CD14-positive monocyte (primary cell): Measurements from ENCODE around the gene GULP1. TPM values are rescaled to one million over a fixed set of nuclear protein-coding genes. Genes with fewer than 3 reads are reported as not detected.

Experiments
- DNase-seq, 3 donors: peaks; one replicate each; pipeline ENCODE4 v3.0.0-alpha.2; 2011 to 2022
- H2AFZ ChIP-seq: 2 replicates; pipeline ENCODE4 v1.6.0; 2012; ENCODE audit warnings: mild to moderate bottlenecking, low read depth, low read length, inconsistent platforms; ENCODE audit not compliant: insufficient read depth, poor library complexity, severe bottlenecking
- H3K27ac ChIP-seq, 2 donors: 1 replicate in 1 of 2; 2 replicates in 1 of 2; pipeline ENCODE4 v1.5.1; 2012 to 2013; ENCODE audit warnings: low read length in 2 of 2, control low read depth in 1 of 2, inconsistent platforms in 1 of 2, low read depth in 1 of 2, mild to moderate bottlenecking in 1 of 2
- H3K27me3 ChIP-seq, 2 donors: one replicate each; pipeline versions ENCODE4 v1.6.0 to v1.6.1; 2011 to 2013; ENCODE audit warnings: low read length in 2 of 2; ENCODE audit not compliant: control insufficient read depth in 2 of 2, insufficient read depth in 2 of 2
- H3K36me3 ChIP-seq, 2 donors: replicated peaks in 1 of 2; 1 replicate in 1 of 2; 2 replicates in 1 of 2; pipeline versions ENCODE4 v1.5.1 to v1.6.1; 2012 to 2013; ENCODE audit warnings: low read length in 2 of 2, control low read depth in 1 of 2, inconsistent platforms in 1 of 2, mild to moderate bottlenecking in 1 of 2; ENCODE audit not compliant: insufficient read depth in 2 of 2, control insufficient read depth in 1 of 2
- H3K4me1 ChIP-seq, 2 donors: 1 replicate in 1 of 2; 2 replicates in 1 of 2; pipeline versions ENCODE4 v1.5.1 to v1.6.1; 2012 to 2013; ENCODE audit warnings: low read length in 2 of 2, control low read depth in 1 of 2, inconsistent platforms in 1 of 2, mild to moderate bottlenecking in 1 of 2, moderate library complexity in 1 of 2; ENCODE audit not compliant: insufficient read depth in 2 of 2, control insufficient read depth in 1 of 2
- H3K4me2 ChIP-seq: replicated peaks from 2 replicates; pipeline ENCODE3; 2012; ENCODE audit warnings: low read length, moderate library complexity, mild to moderate bottlenecking; ENCODE audit not compliant: poor library complexity, severe bottlenecking; ENCODE audit errors: extremely low read depth
- H3K4me3 ChIP-seq, 3 experiments: fragments of 200-600 bp in 1 of 3; sonication (generic) in 1 of 3; replicated peaks in 1 of 3; 1 replicate in 2 of 3; 2 replicates in 1 of 3; pipeline ENCODE4 v1.5.1; 2011 to 2013; ENCODE audit warnings: low read length in 3 of 3, mild to moderate bottlenecking in 3 of 3, control low read depth in 2 of 3, low read depth in 2 of 3, inconsistent platforms in 1 of 3, moderate library complexity in 1 of 3
- H3K79me2 ChIP-seq: 2 replicates; pipeline ENCODE4 v1.6.0; 2012; ENCODE audit warnings: mild to moderate bottlenecking, control low read depth, inconsistent platforms, low read length, moderate library complexity; ENCODE audit not compliant: insufficient read depth
- H3K9ac ChIP-seq: 2 replicates; pipeline ENCODE4 v1.6.0; 2017; ENCODE audit warnings: low read length, mild to moderate bottlenecking; ENCODE audit not compliant: insufficient read depth, poor library complexity, severe bottlenecking
- H3K9me3 ChIP-seq, 2 donors: replicated peaks in 1 of 2; 1 replicate in 1 of 2; 2 replicates in 1 of 2; pipeline versions ENCODE4 v1.5.1 to v1.6.1; 2012 to 2013; ENCODE audit warnings: low read length in 2 of 2, control low read depth in 1 of 2; ENCODE audit not compliant: control insufficient read depth in 1 of 2, insufficient read depth in 1 of 2
- H4K20me1 ChIP-seq: 2 replicates; pipeline ENCODE4 v1.6.0; 2012; ENCODE audit warnings: mild to moderate bottlenecking, low read length, control low read depth, moderate library complexity; ENCODE audit not compliant: insufficient read depth
- H3K27ac Mint-ChIP-seq, 7 donors: one replicate each; pipeline ENCODE4 v1.8.0; 2020; ENCODE audit warnings: mild to moderate bottlenecking in 7 of 7, mixed read lengths in 7 of 7, moderate library complexity in 6 of 7, inconsistent platforms in 2 of 7
- H3K27me3 Mint-ChIP-seq, 3 donors: one replicate each; pipeline ENCODE4 v1.8.0; 2021 to 2022; ENCODE audit warnings: low read depth in 3 of 3, mild to moderate bottlenecking in 3 of 3, mixed read lengths in 3 of 3, moderate library complexity in 3 of 3, inconsistent platforms in 1 of 3
- H3K36me3 Mint-ChIP-seq, 2 donors: one replicate each; pipeline ENCODE4 v1.8.0; 2020; ENCODE audit warnings: mixed read lengths in 2 of 2, inconsistent platforms in 1 of 2, mild to moderate bottlenecking in 1 of 2
- H3K4me1 Mint-ChIP-seq: one replicate; pipeline ENCODE4 v1.8.0; 2020; ENCODE audit warnings: mild to moderate bottlenecking, mixed read lengths
- H3K4me3 Mint-ChIP-seq, 2 donors: one replicate each; pipeline ENCODE4 v1.8.0; 2020; ENCODE audit warnings: mild to moderate bottlenecking in 2 of 2, mixed read lengths in 2 of 2, moderate library complexity in 1 of 2
- H3K9me3 Mint-ChIP-seq, 7 donors: one replicate each; pipeline ENCODE4 v1.8.0; 2020 to 2022; ENCODE audit warnings: mixed read lengths in 7 of 7, mild to moderate bottlenecking in 6 of 7, moderate library complexity in 6 of 7, inconsistent platforms in 2 of 7
- CTCF ChIP-seq: fragments of 200-600 bp; IDR thresholded peaks from one replicate; pipeline ENCODE4 v1.8.0; 2022; ENCODE audit warnings: antibody characterized with exemption, mild to moderate bottlenecking
- WGBS: methylation state at CpG from one replicate; pipeline ENCODE4 v1.1.5; 2013; ENCODE audit warnings: missing lambda C conversion rate; ENCODE audit not compliant: insufficient coverage; 5-methylcytosine and 5-hydroxymethylcytosine counted together
- intact Hi-C, 2 donors: fragments of 100-400 bp; cut with micrococcal nuclease; formaldehyde crosslinking; loops; one replicate each; pipeline versions ENCODE4 v1.15.0 to v1.15.1; 2023
- polyA plus RNA-seq, 3 donors: library from polyadenylated mRNA; depleted of rRNA in 1 of 3; unstranded in 2 of 3; stranded (reverse) in 1 of 3; fragments of 300-500 nt in 2 of 3; fragments of >200 nt in 1 of 3; fragmentation: Illumina TruSeq in 2 of 3; gene quantifications; 1 replicate in 2 of 3; 2 replicates in 1 of 3; pipeline ENCODE4 v1.2.3, GENCODE V29; 2012 to 2021

Gene GULP1
- polyA plus RNA-seq, 3 donors = not detected

DNA sequence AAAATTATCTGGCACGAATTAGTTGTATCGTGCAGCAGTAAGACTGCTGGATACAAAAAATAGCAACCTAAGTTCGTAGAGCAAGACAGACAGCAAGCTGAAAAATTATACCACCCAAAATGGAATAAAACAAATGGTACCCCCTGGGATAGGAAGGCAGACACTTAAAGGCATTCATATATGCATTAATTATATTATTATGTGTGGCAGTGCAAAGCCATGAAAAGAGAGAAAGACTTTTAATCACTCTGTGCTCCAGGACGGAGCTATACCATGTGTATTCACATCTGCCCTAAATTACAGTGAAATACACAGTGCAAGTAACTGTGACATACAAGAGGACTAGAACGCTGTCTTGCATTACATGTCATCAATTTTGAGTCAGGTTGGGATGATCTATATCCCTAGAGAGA lies 235.9 kb downstream of the GULP1 start:
- Histone ChIP-seq H3K9me3 (no peaks in the 10 kb centered on the region), H2AFZ (no peak overlapping the region), H3K9ac (no peak overlapping the region), H3K36me3 (no peaks in the 10 kb centered on the region), H3K27me3 (no peaks in the 10 kb centered on the region), H3K4me2 (no peak overlapping the region), H3K27ac (no peak overlapping the region), H4K20me1 (no peaks in the 10 kb centered on the region), H3K79me2 (no peaks in the 10 kb centered on the region), H3K4me3 (no peak overlapping the region), H3K4me1 (no peaks in the 10 kb centered on the region)
- Mint-ChIP-seq H3K4me1 (no peaks in the 10 kb centered on the region), H3K27me3 (peaks cover 0 to 2% (median 0%) of the 10 kb centered on the region in 3 donors), H3K9me3 (no peaks in the 10 kb centered on the region), H3K4me3 (no peak overlapping the region), H3K36me3 (no peaks in the 10 kb centered on the region), H3K27ac (no peak overlapping the region)
- intact Hi-C loops = no loop called here
- no CpG with 5 or more reads among the region's 5 CpGs for WGBS
- DNase-seq = no peak
- TF ChIP-seq CTCF = no peak

DNA sequence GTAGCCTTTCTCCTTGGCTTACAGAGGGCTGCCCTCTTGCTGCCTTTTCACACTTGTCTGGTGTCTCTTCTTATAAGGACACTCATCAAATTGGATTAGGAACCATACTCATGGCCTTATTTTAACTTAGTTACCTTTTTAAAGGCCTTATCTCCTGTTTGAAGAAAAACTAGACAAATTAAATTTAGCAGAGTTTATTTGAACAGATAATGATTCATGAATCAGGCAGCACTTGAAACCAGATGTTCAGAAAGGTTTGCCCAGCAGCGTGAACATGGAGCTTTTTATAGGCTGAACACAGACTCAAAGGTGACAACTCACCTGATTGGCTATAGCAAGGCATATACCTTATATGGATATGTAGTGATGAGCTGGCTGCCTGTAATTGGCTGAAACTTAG lies 238.0 kb downstream of the GULP1 start:
- Mint-ChIP-seq H3K4me3 (no peak overlapping the region), H3K36me3 (no peaks in the 10 kb centered on the region), H3K4me1 (no peaks in the 10 kb centered on the region), H3K9me3 (no peaks in the 10 kb centered on the region), H3K27ac (no peak overlapping the region), H3K27me3 (peaks cover 0 to 2% (median 0%) of the 10 kb centered on the region in 3 donors)
- Histone ChIP-seq H3K9me3 (no peaks in the 10 kb centered on the region), H2AFZ (no peak overlapping the region), H3K79me2 (no peaks in the 10 kb centered on the region), H3K4me2 (no peak overlapping the region), H3K36me3 (no peaks in the 10 kb centered on the region), H3K27me3 (no peaks in the 10 kb centered on the region), H3K9ac (no peak overlapping the region), H3K4me3 (no peak overlapping the region), H3K4me1 (no peaks in the 10 kb centered on the region), H4K20me1 (no peaks in the 10 kb centered on the region), H3K27ac (no peak overlapping the region)
- TF ChIP-seq CTCF = no peak
- 88% methylated on average over 1 of the region's 1 CpG for WGBS
- no peak for DNase-seq
- intact Hi-C loops = no loop called here
